T-helper 1 cell treated with Interleukin-12 subunit alpha and Interleukin-12 subunit beta and Interleukin-4 antibody, amounts not matched to agents 30 ng/mL and 1 ng/mL, for 36 hours (primary cell): ENCODE measurements around the gene RIMBP3C. TPM values are rescaled to one million over a fixed set of nuclear protein-coding genes. Genes with fewer than 3 reads are reported as not detected.
"Not testable (repeated sequence)": the region's sequence is repeated elsewhere in the genome, so short reads cannot be mapped to it uniquely, and the experiment has no call there.

Source experiments
- intact Hi-C: fragments of 100-400 bp; cut with micrococcal nuclease; formaldehyde crosslinking; loops from one replicate; pipeline ENCODE4 v1.15.1; 2024
- total RNA-seq: library from RNA; stranded (reverse); gene quantifications from 2 replicates; pipeline ENCODE4 v1.2.3, GENCODE V29; 2022

The RIMBP3C gene, protein sequence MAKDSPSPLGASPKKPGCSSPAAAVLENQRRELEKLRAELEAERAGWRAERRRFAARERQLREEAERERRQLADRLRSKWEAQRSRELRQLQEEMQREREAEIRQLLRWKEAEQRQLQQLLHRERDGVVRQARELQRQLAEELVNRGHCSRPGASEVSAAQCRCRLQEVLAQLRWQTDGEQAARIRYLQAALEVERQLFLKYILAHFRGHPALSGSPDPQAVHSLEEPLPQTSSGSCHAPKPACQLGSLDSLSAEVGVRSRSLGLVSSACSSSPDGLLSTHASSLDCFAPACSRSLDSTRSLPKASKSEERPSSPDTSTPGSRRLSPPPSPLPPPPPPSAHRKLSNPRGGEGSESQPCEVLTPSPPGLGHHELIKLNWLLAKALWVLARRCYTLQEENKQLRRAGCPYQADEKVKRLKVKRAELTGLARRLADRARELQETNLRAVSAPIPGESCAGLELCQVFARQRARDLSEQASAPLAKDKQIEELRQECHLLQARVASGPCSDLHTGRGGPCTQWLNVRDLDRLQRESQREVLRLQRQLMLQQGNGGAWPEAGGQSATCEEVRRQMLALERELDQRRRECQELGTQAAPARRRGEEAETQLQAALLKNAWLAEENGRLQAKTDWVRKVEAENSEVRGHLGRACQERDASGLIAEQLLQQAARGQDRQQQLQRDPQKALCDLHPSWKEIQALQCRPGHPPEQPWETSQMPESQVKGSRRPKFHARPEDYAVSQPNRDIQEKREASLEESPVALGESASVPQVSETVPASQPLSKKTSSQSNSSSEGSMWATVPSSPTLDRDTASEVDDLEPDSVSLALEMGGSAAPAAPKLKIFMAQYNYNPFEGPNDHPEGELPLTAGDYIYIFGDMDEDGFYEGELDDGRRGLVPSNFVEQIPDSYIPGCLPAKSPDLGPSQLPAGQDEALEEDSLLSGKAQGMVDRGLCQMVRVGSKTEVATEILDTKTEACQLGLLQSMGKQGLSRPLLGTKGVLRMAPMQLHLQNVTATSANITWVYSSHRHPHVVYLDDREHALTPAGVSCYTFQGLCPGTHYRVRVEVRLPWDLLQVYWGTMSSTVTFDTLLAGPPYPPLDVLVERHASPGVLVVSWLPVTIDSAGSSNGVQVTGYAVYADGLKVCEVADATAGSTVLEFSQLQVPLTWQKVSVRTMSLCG (N-terminal part only)
- 0.47 and 0.68 TPM in 2 replicates for total RNA-seq

DNA sequence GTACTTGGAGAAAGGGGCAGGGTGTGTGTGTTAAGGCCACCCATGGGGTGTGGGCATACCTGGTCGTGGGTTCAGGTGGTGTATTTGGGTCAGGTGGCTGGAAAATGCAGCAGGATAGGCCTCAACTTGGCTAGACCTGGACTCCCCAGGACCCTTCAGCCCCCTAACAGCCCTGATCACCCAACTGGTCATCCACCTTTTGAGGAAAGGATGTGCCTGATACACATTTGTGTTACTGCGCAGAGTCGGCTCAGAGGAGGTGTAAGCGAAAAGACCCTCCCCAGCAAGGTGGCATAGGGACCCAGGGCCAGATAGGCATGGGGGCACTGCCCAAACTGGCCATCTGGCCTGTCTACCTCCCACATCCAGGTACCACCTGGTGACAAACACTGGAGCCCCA, at the start of gene RIMBP3C:
TSS of gene RIMBP3C (minus strand) at position 101 of the 400 bp plus-strand sequence. CDS start 485 bp downstream, outside the sequence.
- intact Hi-C loops: not testable (repeated sequence)

DNA sequence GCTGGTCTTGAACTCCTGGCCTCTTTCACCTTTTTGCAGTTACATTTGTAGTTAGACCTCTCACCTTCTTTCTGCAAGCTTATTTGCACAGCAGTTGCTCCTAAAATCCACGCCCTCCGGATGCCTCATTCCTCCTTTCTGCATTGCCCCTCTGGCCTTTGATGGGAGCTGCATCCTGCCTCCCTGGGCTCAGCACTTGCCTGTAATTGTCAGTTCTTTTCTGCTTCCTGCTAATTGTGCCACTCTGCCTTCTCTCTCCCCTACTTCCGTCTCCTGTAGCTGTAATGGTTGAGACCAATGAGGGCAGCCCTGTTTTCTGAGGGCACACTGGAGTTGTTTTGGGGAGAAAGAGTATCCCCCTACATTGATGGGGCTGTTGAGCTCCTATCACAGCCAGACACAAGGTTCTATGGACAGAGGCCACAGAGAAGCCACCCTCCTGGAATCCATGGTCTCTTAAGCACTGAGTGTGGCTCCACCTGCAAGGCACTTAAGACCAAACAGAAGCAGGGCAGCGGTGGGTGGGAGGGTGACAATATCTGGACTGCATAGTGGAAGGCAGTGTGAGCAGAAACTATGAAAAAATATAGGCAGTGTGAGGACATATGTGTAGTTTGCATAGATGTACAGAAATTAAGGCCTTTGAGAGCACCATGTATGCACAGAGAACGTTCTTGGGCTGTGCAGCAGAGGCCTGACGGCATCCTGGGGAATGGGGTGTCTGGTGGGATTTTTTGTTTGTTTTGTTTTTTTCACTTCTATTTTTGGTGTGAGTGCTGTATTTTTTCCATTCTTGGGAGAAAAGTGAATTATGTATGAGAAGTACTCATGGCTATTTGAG, 48.0 kb upstream of the RIMBP3C start:
- intact Hi-C loops: no loop called here

DNA sequence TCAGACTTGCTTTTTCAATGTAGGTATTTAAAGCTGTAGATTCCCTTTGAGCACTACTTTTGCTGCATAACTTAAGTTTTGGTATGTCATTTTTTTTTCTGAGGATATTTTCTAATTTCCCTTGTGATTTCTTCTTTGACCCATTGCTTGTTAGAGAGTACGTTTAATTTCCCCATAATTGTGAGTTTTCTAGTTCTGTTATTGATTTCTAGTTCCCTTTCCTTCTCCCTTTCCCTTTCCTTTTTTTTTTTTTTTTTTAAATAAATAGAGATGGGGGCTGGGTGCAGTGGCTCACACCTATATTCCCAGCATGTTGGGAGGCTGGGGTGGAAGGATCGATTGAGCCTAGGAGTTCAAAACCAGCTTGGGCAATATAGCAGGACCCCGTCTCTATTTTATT, 47.0 kb upstream of the RIMBP3C start:
- intact Hi-C loops: no loop called here

- intact Hi-C loops: not testable (repeated sequence)
Measured at GRCh38 chr22:21596356-21597135, 45.3 kb upstream of the RIMBP3C start.

DNA sequence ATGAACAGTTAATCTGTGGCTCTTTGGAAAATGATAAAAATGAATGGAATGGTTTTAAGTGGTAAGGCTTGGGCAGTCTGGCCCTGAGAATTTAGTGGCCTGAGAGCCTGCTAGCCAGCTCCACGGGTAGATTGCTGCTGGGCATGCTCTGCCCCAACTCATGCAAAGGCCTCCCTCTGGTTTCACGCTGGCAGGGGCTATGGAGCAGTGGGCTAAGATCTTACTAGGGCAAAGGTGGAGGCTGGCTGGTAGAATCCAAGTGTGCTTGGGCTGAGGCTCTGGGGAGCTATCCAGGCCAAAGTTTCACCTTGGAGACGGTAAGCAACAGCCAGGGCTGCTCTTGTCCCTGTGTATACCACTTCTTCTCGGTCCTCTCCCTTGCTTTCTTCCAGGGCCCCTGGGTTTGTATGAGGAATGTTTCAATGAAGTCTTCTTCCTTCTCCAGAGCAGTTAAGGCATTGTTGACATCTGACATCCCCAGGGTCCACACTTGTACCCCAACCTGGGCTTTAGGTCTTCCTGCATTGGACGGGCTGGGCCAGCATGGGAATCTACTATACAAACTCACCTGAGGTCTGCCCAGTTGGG, 43.7 kb upstream of the RIMBP3C start:
- intact Hi-C loops: no loop called here

DNA sequence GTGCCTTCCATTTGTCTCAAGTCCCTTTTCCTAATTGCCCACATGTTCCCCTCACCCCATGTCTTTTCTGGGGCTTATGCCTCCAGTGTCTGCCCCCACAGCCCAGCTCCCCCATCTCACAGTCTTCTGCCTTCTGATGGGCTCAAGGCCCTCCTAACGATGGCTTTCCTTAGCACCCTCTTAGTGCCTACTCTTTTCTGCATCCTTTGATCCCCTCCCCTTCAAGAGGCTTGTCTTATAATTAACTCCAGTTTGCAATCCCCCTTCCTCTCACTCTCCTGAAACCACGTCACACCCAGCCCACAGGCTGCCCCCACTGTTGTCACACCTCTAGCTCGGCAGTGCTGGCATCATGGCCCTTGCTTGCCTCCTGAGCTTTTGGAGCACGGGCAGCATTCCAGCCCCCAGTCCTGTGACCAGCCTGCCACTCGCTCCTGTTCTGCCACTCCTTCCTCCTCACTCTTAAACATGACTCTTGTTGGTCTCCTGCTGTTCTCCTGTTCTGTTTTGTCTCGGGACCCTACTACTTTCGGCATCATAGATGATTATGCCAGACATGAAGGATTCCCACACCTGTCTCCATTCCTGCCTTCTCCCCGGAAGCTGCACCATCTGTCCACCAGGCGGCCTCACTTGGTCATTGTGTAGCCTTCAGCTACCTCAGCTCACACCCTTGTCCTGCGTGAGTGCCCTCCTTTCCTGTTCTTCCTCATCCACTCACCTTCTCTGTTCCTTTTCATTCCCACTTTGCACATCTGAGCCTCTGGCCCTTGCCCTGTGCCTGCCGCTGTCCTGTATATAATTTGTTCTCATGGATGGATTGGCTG, 42.4 kb upstream of the RIMBP3C start:
- intact Hi-C loops: no loop called here

GRCh38 chr22:21592422-21592821, 41.2 kb upstream of the RIMBP3C start:
- intact Hi-C loops: no loop called here

DNA sequence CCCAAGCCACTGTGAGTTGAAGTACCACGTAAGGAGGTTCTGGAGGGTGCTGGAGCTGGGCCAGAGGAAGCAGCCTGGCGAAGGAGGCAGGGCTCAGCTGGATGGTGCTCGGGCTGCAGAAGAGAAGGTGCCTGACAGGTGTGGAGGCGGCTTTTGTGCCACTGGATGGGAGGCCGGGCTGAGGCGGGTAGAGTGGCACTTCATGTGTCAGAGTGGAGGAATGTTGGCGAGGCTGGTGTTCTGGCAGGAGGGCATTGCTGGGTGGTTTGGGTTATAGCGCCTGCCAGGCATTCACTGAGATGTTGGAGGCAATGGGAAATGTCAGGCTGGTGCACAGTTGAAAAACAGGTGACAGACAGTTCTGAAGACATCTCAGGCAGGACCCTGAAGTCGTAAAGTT, 40.4 kb upstream of the RIMBP3C start:
- intact Hi-C loops: no loop called here

DNA sequence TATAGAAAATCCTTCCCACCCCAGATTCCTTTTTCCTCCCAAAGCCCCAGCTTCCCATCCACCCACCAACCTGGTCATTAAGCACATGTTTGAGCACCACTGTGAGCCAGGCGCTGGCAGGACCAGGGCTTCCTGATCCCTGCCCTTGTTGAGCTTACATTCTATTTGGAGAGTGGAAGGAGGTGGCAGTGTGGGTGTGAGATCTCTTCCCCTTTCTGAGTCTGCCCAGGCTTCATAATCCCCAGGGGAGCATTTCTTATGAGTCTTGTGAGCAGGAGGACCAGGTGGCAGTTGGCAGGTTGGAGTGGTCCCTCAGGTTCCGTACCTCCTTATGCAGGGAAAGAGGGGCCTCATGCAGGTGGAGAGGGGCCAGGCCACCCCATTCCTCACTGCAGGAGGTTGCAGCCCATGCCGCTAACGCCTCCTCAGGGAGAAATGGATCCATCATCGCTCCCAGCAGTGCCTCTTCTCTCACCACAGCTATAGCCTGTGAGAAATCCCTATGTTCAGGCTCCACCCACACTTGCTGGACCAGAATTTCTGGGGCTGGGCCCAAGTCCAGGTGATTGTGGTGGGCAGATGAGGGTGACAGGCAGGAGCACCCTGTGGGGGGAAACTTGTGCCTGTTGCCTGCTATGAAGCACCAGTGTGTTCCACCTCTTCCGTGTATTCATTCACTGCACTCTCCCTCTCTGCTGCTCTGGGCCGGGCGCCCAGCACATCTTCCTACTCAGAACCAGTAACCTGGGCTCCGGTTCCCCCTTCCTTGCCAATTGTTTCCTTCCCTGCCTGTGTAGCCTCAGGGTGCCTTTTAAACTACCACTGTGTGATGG, 39.8 kb upstream of the RIMBP3C start:
- intact Hi-C loops: no loop called here

DNA sequence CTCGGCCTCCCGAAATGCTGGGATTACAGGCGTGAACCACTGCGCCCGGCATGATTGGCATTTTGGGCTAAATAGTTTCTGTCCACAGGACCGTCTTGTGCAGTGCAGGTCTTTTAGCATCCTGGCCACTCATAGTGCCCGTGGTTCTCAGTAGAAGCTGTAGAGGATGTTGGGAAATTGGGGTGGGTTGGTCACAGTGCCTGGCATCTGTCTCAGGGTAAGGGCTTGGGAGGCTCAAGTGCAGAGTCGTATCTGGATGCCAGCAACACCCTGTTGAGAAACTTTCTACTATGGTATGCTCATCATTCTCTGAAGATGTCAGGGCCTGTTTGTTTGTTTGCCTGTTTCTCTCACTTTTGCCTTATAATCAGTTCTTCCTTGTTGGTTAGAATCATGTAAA, 38.1 kb upstream of the RIMBP3C start:
- intact Hi-C loops: no loop called here

- intact Hi-C loops: loop anchor here (2.0 kb wide), 1 partner anchor 17 kb away; no protein-coding TSS in a partner anchor
Measured at GRCh38 chr22:21587803-21588611, 36.7 kb upstream of the RIMBP3C start.

GRCh38 chr22:21585389-21585788, 34.1 kb upstream of the RIMBP3C start:
- intact Hi-C loops: no loop called here

- intact Hi-C loops: no loop called here
Measured at GRCh38 chr22:21582801-21583740, 31.8 kb upstream of the RIMBP3C start.

GRCh38 chr22:21581009-21581713, 29.9 kb upstream of the RIMBP3C start:
- intact Hi-C loops: not testable (repeated sequence)

- intact Hi-C loops: not testable (repeated sequence)
Measured at GRCh38 chr22:21580623-21581007, 29.4 kb upstream of the RIMBP3C start.
